HG02852 (cell line): ENCODE measurements around the gene CAST.

Experiments used
- ATAC-seq: cut with Tn5 transposase; IDR thresholded peaks from one replicate; pipeline ENCODE4 v1.9.1; 2021; ENCODE audit warnings: mild to moderate bottlenecking, moderate library complexity; ENCODE audit not compliant: unreplicated experiment

The CAST gene

GRCh38 chr5:96706433-96707111 is 44.4 kb downstream of the CAST start:
- no peak for ATAC-seq

GRCh38 chr5:96708600-96708999 is 46.4 kb downstream of the CAST start:
- ATAC-seq, result no peak

GRCh38 chr5:96709152-96709821 is 47.1 kb downstream of the CAST start:
- ATAC-seq, result no peak

GRCh38 chr5:96712100-96712746 is 50.0 kb downstream of the CAST start:
- ATAC-seq, result no peak

- no peak for ATAC-seq
Measured at GRCh38 chr5:96714450-96714849, 52.3 kb downstream of the CAST start.

GRCh38 chr5:96714951-96715451 is 52.8 kb downstream of the CAST start:
- ATAC-seq, result no peak

GRCh38 chr5:96716007-96716406 is 53.8 kb downstream of the CAST start:
- no peak for ATAC-seq

- ATAC-seq, result no peak
Measured at GRCh38 chr5:96716716-96717115, 54.5 kb downstream of the CAST start.

GRCh38 chr5:96717874-96718273 is 55.7 kb downstream of the CAST start:
- no peak for ATAC-seq

GRCh38 chr5:96718635-96719077 is 56.5 kb downstream of the CAST start:
- ATAC-seq, result no peak

GRCh38 chr5:96720408-96720807 is 58.2 kb downstream of the CAST start:
- ATAC-seq, result no peak

- ATAC-seq, result no peak
Measured at GRCh38 chr5:96721351-96721977, 59.3 kb downstream of the CAST start.

- no peak for ATAC-seq
Measured at GRCh38 chr5:96725257-96725656, 63.1 kb downstream of the CAST start.

GRCh38 chr5:96726802-96727201 is 64.6 kb downstream of the CAST start:
- ATAC-seq, result no peak

GRCh38 chr5:96729156-96729555 is 67.0 kb downstream of the CAST start:
- no peak for ATAC-seq

- no peak for ATAC-seq
Measured at GRCh38 chr5:96730586-96730985, 68.4 kb downstream of the CAST start.

- no peak for ATAC-seq
Measured at GRCh38 chr5:96733771-96734500, 71.8 kb downstream of the CAST start.

GRCh38 chr5:96734871-96735325 is 72.7 kb downstream of the CAST start:
- no peak for ATAC-seq

- ATAC-seq, result no peak
Measured at GRCh38 chr5:96736937-96737336, 74.8 kb downstream of the CAST start.

- ATAC-seq, result no peak
Measured at GRCh38 chr5:96741106-96741505, 78.9 kb downstream of the CAST start.

- no peak for ATAC-seq
Measured at GRCh38 chr5:96741891-96742309, 79.7 kb downstream of the CAST start.
